Mesendoderm (in vitro differentiated cells): ENCODE data around the gene RAB11B.
"Not testable (repeated sequence)": the region's sequence is repeated elsewhere in the genome, so short reads cannot be mapped to it uniquely, and the experiment has no call there.

Source experiments
- DNase-seq: peaks from one replicate; pipeline ENCODE4 v3.0.0; 2013
- H2AK5ac ChIP-seq: 2 replicates; pipeline ENCODE4 v1.6.1; 2013; ENCODE audit warnings: low read length, inconsistent platforms
- H2BK120ac ChIP-seq: 2 replicates; pipeline ENCODE4 v1.6.1; 2013; ENCODE audit warnings: low read depth, mild to moderate bottlenecking, low read length, moderate library complexity, mixed read lengths
- H2BK15ac ChIP-seq: replicated peaks from 2 replicates; pipeline ENCODE4 v1.6.1; 2013; ENCODE audit warnings: low read depth, mild to moderate bottlenecking, moderate library complexity
- H2BK5ac ChIP-seq: 2 replicates; pipeline ENCODE4 v1.6.1; 2013; ENCODE audit warnings: low read length, inconsistent platforms
- H3K18ac ChIP-seq: 2 replicates; pipeline ENCODE4 v1.6.1; 2013; ENCODE audit warnings: mild to moderate bottlenecking, low read length, mixed read lengths
- H3K23ac ChIP-seq: one replicate; pipeline ENCODE4 v1.6.1; 2013; ENCODE audit warnings: low read length
- H3K27ac ChIP-seq: 2 replicates; pipeline ENCODE4 v1.5.1; 2013; ENCODE audit warnings: low read depth, mild to moderate bottlenecking, inconsistent platforms, low read length, moderate library complexity
- H3K27me3 ChIP-seq: 2 replicates; pipeline ENCODE4 v1.6.1; 2013; ENCODE audit warnings: low read length, control low read depth, mild to moderate bottlenecking, inconsistent platforms; ENCODE audit not compliant: insufficient read depth, poor library complexity
- H3K36me3 ChIP-seq: 2 replicates; pipeline ENCODE4 v1.6.1; 2013; ENCODE audit warnings: low read length, inconsistent platforms; ENCODE audit not compliant: control insufficient read depth, insufficient read depth
- H3K4ac ChIP-seq: one replicate; pipeline ENCODE4 v1.6.1; 2013; ENCODE audit warnings: low read depth, mild to moderate bottlenecking, low read length, moderate library complexity
- H3K4me1 ChIP-seq: 2 replicates; pipeline ENCODE4 v1.6.1; 2013; ENCODE audit warnings: low read depth, low read length, inconsistent platforms; ENCODE audit not compliant: control insufficient read depth
- H3K4me2 ChIP-seq: 2 replicates; pipeline ENCODE4 v1.6.1; 2013; ENCODE audit warnings: low read length
- H3K4me3 ChIP-seq: 2 replicates; pipeline ENCODE4 v1.5.1; 2013; ENCODE audit warnings: mild to moderate bottlenecking, low read length
- H3K56ac ChIP-seq: one replicate; pipeline ENCODE4 v1.6.1; 2013; ENCODE audit warnings: low read length
- H3K79me1 ChIP-seq: 2 replicates; pipeline ENCODE4 v1.6.1; 2013; ENCODE audit warnings: low read length, inconsistent platforms
- H3K79me2 ChIP-seq: 2 replicates; pipeline ENCODE4 v1.6.1; 2013; ENCODE audit warnings: mild to moderate bottlenecking, low read length; ENCODE audit not compliant: control insufficient read depth, insufficient read depth
- H3K9ac ChIP-seq: 2 replicates; pipeline ENCODE4 v1.6.1; 2013; ENCODE audit warnings: low read length, inconsistent platforms
- H4K5ac ChIP-seq: one replicate; pipeline ENCODE4 v1.6.1; 2013; ENCODE audit warnings: low read length
- H4K8ac ChIP-seq: one replicate; pipeline ENCODE4 v1.6.1; 2013; ENCODE audit warnings: low read depth, mild to moderate bottlenecking, control low read depth, low read length, moderate library complexity
- WGBS: extraction: QIAGEN DNeasy Blood & Tissue Kit; methylation state at CpG from one replicate; pipeline ENCODE4 v1.1.7; 2013; ENCODE audit warnings: low lambda C conversion rate, missing lambda C conversion rate; ENCODE audit not compliant: insufficient coverage; ENCODE audit errors: extremely low coverage; 5-methylcytosine and 5-hydroxymethylcytosine counted together

RAB11B gene

DNA sequence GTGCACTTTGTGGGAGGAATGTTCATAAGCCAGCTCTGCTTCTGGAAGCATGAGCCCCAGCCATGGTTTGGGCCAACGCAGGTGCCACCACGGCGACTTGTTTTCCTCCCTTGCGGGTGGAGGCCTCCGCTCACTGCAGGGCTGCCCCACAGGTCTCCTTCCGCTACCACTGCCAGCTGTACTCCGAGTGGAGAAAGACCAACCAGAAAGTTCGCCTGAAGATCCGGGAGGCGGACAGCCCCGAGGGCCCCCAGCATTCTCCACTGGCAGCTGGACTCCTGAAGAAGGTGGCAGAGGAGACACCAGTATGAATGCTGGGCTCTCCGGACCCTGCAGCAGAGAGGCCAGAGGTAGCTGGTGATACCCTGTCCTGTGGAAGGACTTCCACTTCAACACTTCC lies 48.1 kb downstream of the RAB11B start:
- H3K9ac ChIP-seq, result no peak overlapping the region
- DNase-seq, result no peak
- H3K4ac ChIP-seq, result no peak overlapping the region
- H4K8ac ChIP-seq, result no peak overlapping the region
- H3K4me1 ChIP-seq, result no peaks in the 10 kb centered on the region
- no peaks in the 10 kb centered on the region for H3K79me1 ChIP-seq
- no peaks in the 10 kb centered on the region for H3K79me2 ChIP-seq
- H3K56ac ChIP-seq, result no peak overlapping the region
- H3K18ac ChIP-seq, result no peak overlapping the region
- H4K5ac ChIP-seq, result no peak overlapping the region
- no peaks in the 10 kb centered on the region for H3K27me3 ChIP-seq
- H3K23ac ChIP-seq, result no peak overlapping the region
- H3K36me3 ChIP-seq, result no peaks in the 10 kb centered on the region
- no peak overlapping the region for H2AK5ac ChIP-seq
- H3K4me3 ChIP-seq, result no peak overlapping the region
- H3K27ac ChIP-seq, result no peak overlapping the region
- no CpG with 5 or more reads among the region's 12 CpGs for WGBS
- no peak overlapping the region for H2BK120ac ChIP-seq
- no peak overlapping the region for H3K4me2 ChIP-seq
- H2BK15ac ChIP-seq, result no peak overlapping the region
- H2BK5ac ChIP-seq, result no peak overlapping the region

GRCh38 chr19:8441725-8442544 lies 51.8 kb downstream of the RAB11B start:
- Histone ChIP-seq H2BK120ac (no peak overlapping the region), H3K56ac (no peak overlapping the region), H2BK15ac (no peak overlapping the region), H4K5ac (no peak overlapping the region), H2AK5ac (no peak overlapping the region), H3K36me3 (no peaks in the 10 kb centered on the region), H2BK5ac (no peak overlapping the region), H4K8ac (no peak overlapping the region), H3K23ac (no peak overlapping the region), H3K27ac (no peak overlapping the region), H3K79me2 (peaks cover 21% of the 10 kb centered on the region), H3K79me1 (no peaks in the 10 kb centered on the region), H3K4ac (no peak overlapping the region), H3K27me3 (no peaks in the 10 kb centered on the region), H3K9ac (no peak overlapping the region), H3K18ac (no peak overlapping the region), H3K4me3 (no peak overlapping the region), H3K4me1 (no peaks in the 10 kb centered on the region), H3K4me2 (no peak overlapping the region)
- no peak for DNase-seq
- no CpG with 5 or more reads among the region's 6 CpGs for WGBS

DNA sequence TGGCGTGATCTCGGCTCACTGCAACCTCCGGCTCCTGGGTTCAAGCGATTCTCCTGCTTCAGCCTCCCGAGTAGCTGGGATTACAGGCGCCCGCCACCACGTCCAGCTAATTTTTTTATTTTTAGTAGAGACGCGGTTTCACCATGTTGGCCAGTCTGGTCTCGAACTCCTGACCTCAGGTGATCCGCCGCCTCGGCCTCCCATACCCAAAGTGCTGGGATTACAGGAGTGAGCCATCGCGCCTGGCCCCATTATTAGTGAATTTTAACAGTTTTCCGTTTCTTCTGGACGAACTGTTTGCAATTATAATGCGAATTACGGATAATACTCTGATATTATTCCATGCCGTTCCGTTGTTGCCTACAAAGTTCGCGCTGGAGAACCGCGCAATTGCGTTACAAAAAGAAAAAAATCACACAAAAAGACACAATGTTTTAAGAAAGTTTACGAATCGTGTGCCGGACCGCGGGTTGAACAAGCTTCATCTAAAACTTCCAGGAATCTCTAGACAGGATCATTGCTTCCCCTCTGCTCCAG lies 54.0 kb downstream of the RAB11B start:
- Histone ChIP-seq H3K4me2 (peak overlapping the region; percentile 37), H3K56ac (peak overlapping the region; percentile 94), H3K18ac (peak overlapping the region; percentile 52), H3K27ac (peak overlapping the region; percentile 55), H3K4me3 (peak overlapping the region; percentile 69), H3K79me2 (peaks cover 42% of the 10 kb centered on the region), H3K9ac (peak overlapping the region; percentile 93)
- H3K4ac ChIP-seq, H4K5ac ChIP-seq, H3K27me3 ChIP-seq, H3K79me1 ChIP-seq, H2BK5ac ChIP-seq, H2BK120ac ChIP-seq, H3K23ac ChIP-seq, H2BK15ac ChIP-seq, H3K36me3 ChIP-seq, DNase-seq, H2AK5ac ChIP-seq, H4K8ac ChIP-seq, H3K4me1 ChIP-seq: not testable (repeated sequence)
- no CpG with 5 or more reads among the region's 32 CpGs for WGBS

- peak; percentile 98 for DNase-seq
- H3K79me1 ChIP-seq, result no peaks in the 10 kb centered on the region
- no peaks in the 10 kb centered on the region for H3K36me3 ChIP-seq
- peak within 1 kb of the TSS; percentile 67 for H3K27ac ChIP-seq
- peak within 1 kb of the TSS; percentile 7 for H2BK120ac ChIP-seq
- H3K9ac ChIP-seq, result peak within 1 kb of the TSS; percentile 98
- peak within 1 kb of the TSS; percentile 98 for H3K23ac ChIP-seq
- no peak within 1 kb of the TSS for H4K5ac ChIP-seq
- peak within 1 kb of the TSS; percentile 99 for H3K56ac ChIP-seq
- H3K18ac ChIP-seq, result peak within 1 kb of the TSS; percentile 85
- H3K27me3 ChIP-seq, result no peaks in the 10 kb centered on the region
- no CpG with 5 or more reads among the region's 93 CpGs for WGBS
- H3K4me1 ChIP-seq, result peaks cover 3% of the 10 kb centered on the region
- peaks cover 47% of the 10 kb centered on the region for H3K79me2 ChIP-seq
- H4K8ac ChIP-seq, result no peak within 1 kb of the TSS
- H3K4ac ChIP-seq, result peak within 1 kb of the TSS; percentile 98
- peak within 1 kb of the TSS; percentile 79 for H2BK5ac ChIP-seq
- H3K4me3 ChIP-seq, result peak within 1 kb of the TSS; percentile 69
- no peak within 1 kb of the TSS for H2BK15ac ChIP-seq
- peak within 1 kb of the TSS; percentile 43 for H3K4me2 ChIP-seq
- H2AK5ac ChIP-seq, result peak within 1 kb of the TSS; percentile 52
Measured at GRCh38 chr19:8444677-8445487, 54.7 kb downstream of the RAB11B start, which contains the start of gene HNRNPM. Gene HNRNPM, plus strand, starts transcription at chr19:8444975. Its CDS starts 24 bp downstream, at chr19:8444999.

DNA sequence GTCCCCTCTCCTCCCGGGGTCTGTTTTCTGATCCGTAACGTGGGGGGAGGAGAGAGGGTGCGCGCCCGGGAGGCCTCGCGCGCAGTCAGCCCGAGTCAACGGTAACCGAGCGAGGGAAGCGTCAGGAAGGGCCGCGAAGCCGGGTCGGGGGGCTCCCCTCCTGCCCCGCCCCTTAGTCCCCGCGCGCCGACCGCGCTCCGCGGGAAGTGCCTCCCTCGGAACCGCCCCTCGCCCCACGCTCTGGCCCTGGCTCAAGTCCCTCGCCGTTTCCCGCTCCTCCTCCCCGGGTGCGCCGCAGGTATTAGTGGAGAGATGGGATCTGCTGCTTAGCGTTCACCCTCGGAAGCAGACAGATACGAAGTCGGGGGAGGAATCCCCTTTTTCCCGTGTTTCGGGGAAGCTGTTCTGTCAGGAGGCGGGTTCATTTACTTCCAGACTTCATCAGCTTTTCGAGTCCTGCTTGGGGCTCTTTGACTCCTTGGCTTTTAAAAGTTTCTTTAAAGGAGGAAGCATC lies 55.4 kb downstream of the RAB11B start:
- Histone ChIP-seq H2BK15ac (no peak overlapping the region), H4K5ac (no peak overlapping the region), H3K27ac (peak overlapping the region; percentile 67), H3K4me1 (peaks cover 8% of the 10 kb centered on the region), H3K4me3 (peak overlapping the region; percentile 29), H3K9ac (peak overlapping the region; percentile 98), H3K56ac (peak overlapping the region; percentile 99), H2BK120ac (peak overlapping the region; percentile 7), H2BK5ac (peak overlapping the region; percentile 79), H3K79me2 (peaks cover 53% of the 10 kb centered on the region), H2AK5ac (no peak overlapping the region), H3K79me1 (no peaks in the 10 kb centered on the region), H3K4ac (peak overlapping the region; percentile 98), H3K18ac (peak overlapping the region; percentile 85), H3K27me3 (no peaks in the 10 kb centered on the region), H3K36me3 (no peaks in the 10 kb centered on the region), H3K4me2 (peak overlapping the region; percentile 43), H3K23ac (peak overlapping the region; percentile 98), H4K8ac (no peak overlapping the region)
- DNase-seq, result peak; percentile 54
- no CpG with 5 or more reads among the region's 45 CpGs for WGBS
